HCT116 (cell line): Measurements from ENCODE around the gene TYW1. TPM values are rescaled to one million over a fixed set of nuclear protein-coding genes. Genes with fewer than 3 reads are reported as not detected.
"Not testable (repeated sequence)": the region's sequence is repeated elsewhere in the genome, so short reads cannot be mapped to it uniquely, and the experiment has no call there.

Experiments
- ATAC-seq: fragments of 200-7000 bp; cut with Tn5 transposase; 2 replicates; pipeline ENCODE4 v1.9.1; 2020; ENCODE audit warnings: mild to moderate bottlenecking, moderate library complexity
- Bru-seq: library from RNA; stranded (reverse); fragments of 400-500 nt; gene quantifications from one replicate; lab custom pipeline; 2021; lab: Mats Ljungman, UMichigan
- BruChase-seq, 2 experiments: library from RNA; stranded (reverse); fragments of 400-500 nt; gene quantifications; one replicate each; lab custom pipeline; 2021; lab: Mats Ljungman, UMichigan
- BruUV-seq: library from RNA; stranded (reverse); fragments of 400-500 nt; replicated peaks from 2 replicates; lab custom pipeline; 2021; lab: Mats Ljungman, UMichigan
- CTCF ChIA-PET: fragments of 300-600 bp; sonication (Branson Sonifier 250); formaldehyde crosslinking; loops from one replicate; lab custom pipeline; 2021; ENCODE audit warnings: antibody characterized with exemption; lab: Charles Lee
- POLR2A ChIA-PET: fragments of 300-600, 350-600 bp; sonication (Branson Sonifier 250); formaldehyde crosslinking; loops from one replicate; lab custom pipeline; 2021; ENCODE audit warnings: antibody characterized with exemption; lab: Charles Lee
- RAD21 ChIA-PET, 2 experiments: fragments of 300-600 bp; sonication (Branson Sonifier 250); formaldehyde crosslinking; loops; one replicate each; lab custom pipeline; 2023; ENCODE audit warnings: low total read pairs in 2 of 2; ENCODE audit not compliant: uncharacterized antibody in 2 of 2, unreplicated experiment in 2 of 2, low non-redundant PET in 1 of 2; lab: Charles Lee
- DNase-seq: peaks from one replicate; pipeline ENCODE4 v3.0.0-alpha.2; 2010; ENCODE audit warnings: low read depth, low spot score
- H2AFZ ChIP-seq: fragments of 200-600 bp; shearing (Covaris generic), sonication (generic); 2 replicates; pipeline ENCODE4 v1.6.1; 2017; ENCODE audit warnings: low read depth, mixed run types, mixed read lengths, antibody characterized with exemption, low read length; ENCODE audit not compliant: poor library complexity, severe bottlenecking
- H3K27ac ChIP-seq: 2 replicates; pipeline ENCODE4 v1.5.1; 2012; ENCODE audit warnings: low read depth, low read length
- H3K27me3 ChIP-seq: fragments of 200-600 bp; sonication (generic); 2 replicates; pipeline ENCODE4 v1.6.1; 2016; ENCODE audit warnings: mixed run types, low read length, mixed read lengths; ENCODE audit not compliant: insufficient read depth
- H3K36me3 ChIP-seq, 2 experiments: fragments of 200-500 bp in 1 of 2; fragments of 200-600 bp in 1 of 2; sonication (Bioruptor generic) in 1 of 2; sonication (generic) in 1 of 2; 2 replicates each; pipeline versions ENCODE4 v1.5.1 to v1.6.1; 2014 to 2016; ENCODE audit warnings: low read length in 2 of 2, inconsistent platforms in 1 of 2, mixed read lengths in 1 of 2, mixed run types in 1 of 2; ENCODE audit not compliant: insufficient read depth in 2 of 2, control insufficient read depth in 1 of 2
- H3K4me1 ChIP-seq, 2 experiments: fragments of 200-600 bp in 1 of 2; sonication (generic) in 1 of 2; 2 replicates each; pipeline versions ENCODE4 v1.5.1 to v1.6.1; 2012 to 2017; ENCODE audit warnings: low read length in 2 of 2, inconsistent platforms in 1 of 2, mild to moderate bottlenecking in 1 of 2, mixed read lengths in 1 of 2, mixed run types in 1 of 2, moderate library complexity in 1 of 2; ENCODE audit not compliant: insufficient read depth in 2 of 2, control insufficient read depth in 1 of 2
- H3K4me2 ChIP-seq: fragments of 200-600 bp; sonication (generic); 2 replicates; pipeline ENCODE4 v1.6.1; 2017; ENCODE audit warnings: mixed run types, low read length, mixed read lengths
- H3K4me3 ChIP-seq, 2 experiments: fragments of 200-600 bp in 1 of 2; sonication (generic) in 1 of 2; replicated peaks in 1 of 2; 2 replicates each; pipeline ENCODE4 v1.5.1; 2011 to 2016; ENCODE audit warnings: low read length in 2 of 2, control low read depth in 1 of 2, low read depth in 1 of 2, mild to moderate bottlenecking in 1 of 2, mixed read lengths in 1 of 2, mixed run types in 1 of 2
- H3K79me2 ChIP-seq: fragments of 200-600 bp; sonication (generic); 2 replicates; pipeline ENCODE4 v1.6.1; 2017; ENCODE audit warnings: mild to moderate bottlenecking, mixed run types, low read length, moderate library complexity, mixed read lengths; ENCODE audit not compliant: insufficient read depth
- H3K9ac ChIP-seq: fragments of 200-600 bp; sonication (generic); 2 replicates; pipeline ENCODE4 v1.6.1; 2016; ENCODE audit warnings: low read length, mixed read lengths
- H3K9me2 ChIP-seq: fragments of 200-600 bp; sonication (generic), shearing (Covaris generic); 2 replicates; pipeline ENCODE4 v1.6.1; 2017; ENCODE audit warnings: mixed run types, mild to moderate bottlenecking, moderate library complexity; ENCODE audit not compliant: insufficient read depth
- H3K9me3 ChIP-seq, 2 experiments: fragments of 200-500 bp in 1 of 2; fragments of 200-600 bp in 1 of 2; sonication (Bioruptor generic) in 1 of 2; sonication (generic) in 1 of 2; 2 replicates each; pipeline ENCODE4 v1.6.1; 2014 to 2017; ENCODE audit warnings: low read length in 2 of 2, mixed read lengths in 2 of 2, inconsistent platforms in 1 of 2, low read depth in 1 of 2, mild to moderate bottlenecking in 1 of 2, mixed run types in 1 of 2, moderate library complexity in 1 of 2; ENCODE audit not compliant: control insufficient read depth in 1 of 2, insufficient read depth in 1 of 2
- H4K20me1 ChIP-seq: fragments of 200-600 bp; sonication (generic), shearing (Covaris generic); 2 replicates; pipeline ENCODE4 v1.6.1; 2017; ENCODE audit warnings: mixed run types, mild to moderate bottlenecking, moderate library complexity; ENCODE audit not compliant: insufficient read depth
- ELF1 ChIP-seq: IDR thresholded peaks from 2 replicates; pipeline ENCODE4 v1.6.1; 2012; ENCODE audit warnings: low read depth, borderline replicate concordance
- POLR2A ChIP-seq: IDR thresholded peaks from 2 replicates; pipeline ENCODE4 v1.7.0; 2011; ENCODE audit warnings: borderline replicate concordance; ENCODE audit not compliant: insufficient read depth, insufficient read length; ENCODE audit errors: extremely low read depth
- POLR2AphosphoS5 ChIP-seq: IDR thresholded peaks from 2 replicates; pipeline ENCODE4 v1.6.1; 2011; ENCODE audit warnings: mild to moderate bottlenecking, low read depth, low read length, moderate library complexity
- SP1 ChIP-seq: IDR thresholded peaks from 2 replicates; pipeline ENCODE4 v1.6.1; 2012; ENCODE audit warnings: low read depth
- SRF ChIP-seq: IDR thresholded peaks from 2 replicates; pipeline ENCODE4 v1.6.1; 2012; ENCODE audit warnings: low read depth
- YY1 ChIP-seq: IDR thresholded peaks from 2 replicates; pipeline ENCODE4 v1.6.1; 2011; ENCODE audit warnings: low read length, low read depth, moderate library complexity, mild to moderate bottlenecking; ENCODE audit not compliant: insufficient replicate concordance; ENCODE audit errors: extremely low read depth
- intact Hi-C: fragments of 100-400 bp; cut with micrococcal nuclease; formaldehyde crosslinking; loops from 2 replicates; pipeline ENCODE4 v1.10.0; 2022
- long read RNA-seq: library from polyadenylated mRNA; unstranded; transcript quantifications from one replicate; pipeline ENCODE4 v2.0.0, GENCODE V29; 2021; ENCODE audit not compliant: unreplicated experiment
- polyA plus RNA-seq: library from polyadenylated mRNA; unstranded; fragments of >200 nt; gene quantifications from 2 replicates; pipeline ENCODE4 v1.2.1, GENCODE V29; 2012; ENCODE audit warnings: missing spikeins
- total RNA-seq: library from RNA; stranded (reverse); gene quantifications from one replicate; pipeline ENCODE4 v1.2.1, GENCODE V29; 2021; ENCODE audit not compliant: unreplicated experiment
- TF ChIP-seq, protein P1 (sequence below): IDR thresholded peaks from 2 replicates; pipeline ENCODE4 v1.6.1; 2011; ENCODE audit warnings: mild to moderate bottlenecking, low read length, moderate library complexity; ENCODE audit not compliant: insufficient replicate concordance; ENCODE audit errors: extremely low read depth

Gene TYW1, protein sequence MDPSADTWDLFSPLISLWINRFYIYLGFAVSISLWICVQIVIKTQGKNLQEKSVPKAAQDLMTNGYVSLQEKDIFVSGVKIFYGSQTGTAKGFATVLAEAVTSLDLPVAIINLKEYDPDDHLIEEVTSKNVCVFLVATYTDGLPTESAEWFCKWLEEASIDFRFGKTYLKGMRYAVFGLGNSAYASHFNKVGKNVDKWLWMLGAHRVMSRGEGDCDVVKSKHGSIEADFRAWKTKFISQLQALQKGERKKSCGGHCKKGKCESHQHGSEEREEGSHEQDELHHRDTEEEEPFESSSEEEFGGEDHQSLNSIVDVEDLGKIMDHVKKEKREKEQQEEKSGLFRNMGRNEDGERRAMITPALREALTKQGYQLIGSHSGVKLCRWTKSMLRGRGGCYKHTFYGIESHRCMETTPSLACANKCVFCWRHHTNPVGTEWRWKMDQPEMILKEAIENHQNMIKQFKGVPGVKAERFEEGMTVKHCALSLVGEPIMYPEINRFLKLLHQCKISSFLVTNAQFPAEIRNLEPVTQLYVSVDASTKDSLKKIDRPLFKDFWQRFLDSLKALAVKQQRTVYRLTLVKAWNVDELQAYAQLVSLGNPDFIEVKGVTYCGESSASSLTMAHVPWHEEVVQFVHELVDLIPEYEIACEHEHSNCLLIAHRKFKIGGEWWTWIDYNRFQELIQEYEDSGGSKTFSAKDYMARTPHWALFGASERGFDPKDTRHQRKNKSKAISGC
- 16.6 TPM for total RNA-seq
- polyA plus RNA-seq, result 8.9 and 9.6 TPM in 2 replicates
- percentile 68 among the genes with signal in this experiment for Bru-seq, nascent RNA
- BruChase-seq, experiment 1, labeled RNA remaining after a 6-hour chase, result percentile 56 among the genes with signal in this experiment
- BruChase-seq, experiment 2, labeled RNA remaining after a 2-hour chase, result percentile 58 among the genes with signal in this experiment
- long read RNA-seq, transcript TYW1-201 (16 exons, 3,348 nt), result major isoform, 23 of 42 reads
- long read RNA-seq, partial matches to known transcripts, result 11 of 42 reads
- long read RNA-seq, other reads (novel, unspliced or antisense), result 8 of 42 reads

DNA sequence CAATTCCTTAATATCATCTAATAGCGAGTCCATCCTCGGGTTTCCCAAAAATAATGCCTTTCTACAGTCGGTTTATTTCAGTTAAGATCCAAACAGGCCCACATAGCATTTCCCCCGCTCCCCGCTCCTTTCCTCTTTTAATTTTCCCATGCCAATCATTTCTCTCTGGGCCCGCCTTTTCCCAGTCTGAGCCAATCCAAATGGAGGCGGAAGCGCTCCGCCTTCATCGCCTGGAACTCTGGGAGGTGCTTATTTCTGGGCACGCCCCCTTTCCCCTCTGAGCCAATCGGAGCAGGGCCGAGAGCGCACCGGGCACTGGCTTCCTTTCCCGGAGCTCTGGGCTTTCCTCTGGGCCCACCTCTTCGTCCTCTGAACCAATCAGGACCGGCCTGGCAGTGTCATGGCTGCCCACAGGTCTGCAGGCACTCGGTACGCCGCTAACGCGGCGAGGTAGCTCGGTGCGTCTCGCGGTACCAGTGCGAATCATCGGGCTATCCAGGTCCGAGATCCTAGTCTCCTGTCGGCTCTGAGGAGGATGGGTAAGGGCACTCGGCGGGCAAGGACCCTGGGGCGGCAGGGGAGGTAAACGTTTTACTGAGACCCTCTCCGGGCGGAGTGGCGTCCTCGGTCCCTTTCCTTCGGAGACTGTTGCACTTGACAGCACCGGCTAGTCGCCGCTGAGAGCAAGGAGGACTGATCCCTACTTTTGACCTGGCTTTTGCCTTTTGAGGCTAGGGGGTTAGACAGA is at the start of gene TYW1:
TYW1 (plus strand) TSS at position 390 of the 748 bp plus-strand sequence; CDS start at position 536, 146 bp downstream.
- POLR2A ChIA-PET, H3K36me3 ChIP-seq, H3K4me1 ChIP-seq, BruUV-seq, CTCF ChIA-PET, H4K20me1 ChIP-seq, RAD21 ChIA-PET, H3K9me3 ChIP-seq, H3K9me2 ChIP-seq, H3K27me3 ChIP-seq: not testable (repeated sequence)
- peak within 1 kb of the TSS; percentile 57 for H3K27ac ChIP-seq
- TF ChIP-seq ELF1 (peak; percentile 65), SRF (peak; percentile 43; the same call in 1 of the 2 replicates), SP1 (peak; percentile 76), YY1 (peak; percentile 94), POLR2AphosphoS5 (peak; percentile 74), POLR2A (peak; percentile 44)
- TF ChIP-seq, protein P1, sequence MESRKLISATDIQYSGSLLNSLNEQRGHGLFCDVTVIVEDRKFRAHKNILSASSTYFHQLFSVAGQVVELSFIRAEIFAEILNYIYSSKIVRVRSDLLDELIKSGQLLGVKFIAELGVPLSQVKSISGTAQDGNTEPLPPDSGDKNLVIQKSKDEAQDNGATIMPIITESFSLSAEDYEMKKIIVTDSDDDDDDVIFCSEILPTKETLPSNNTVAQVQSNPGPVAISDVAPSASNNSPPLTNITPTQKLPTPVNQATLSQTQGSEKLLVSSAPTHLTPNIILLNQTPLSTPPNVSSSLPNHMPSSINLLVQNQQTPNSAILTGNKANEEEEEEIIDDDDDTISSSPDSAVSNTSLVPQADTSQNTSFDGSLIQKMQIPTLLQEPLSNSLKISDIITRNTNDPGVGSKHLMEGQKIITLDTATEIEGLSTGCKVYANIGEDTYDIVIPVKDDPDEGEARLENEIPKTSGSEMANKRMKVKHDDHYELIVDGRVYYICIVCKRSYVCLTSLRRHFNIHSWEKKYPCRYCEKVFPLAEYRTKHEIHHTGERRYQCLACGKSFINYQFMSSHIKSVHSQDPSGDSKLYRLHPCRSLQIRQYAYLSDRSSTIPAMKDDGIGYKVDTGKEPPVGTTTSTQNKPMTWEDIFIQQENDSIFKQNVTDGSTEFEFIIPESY, result peak; percentile 64
- intact Hi-C loops, result loop anchor here (10.0 kb wide), 1 partner anchor 972 kb away; no protein-coding TSS in a partner anchor
- peak within 1 kb of the TSS; percentile 78 for H3K9ac ChIP-seq
- DNase-seq (peak; percentile 95), ATAC-seq (peak; percentile 91)
- H3K79me2 ChIP-seq, result peaks cover 31% of the 10 kb centered on the region
- H3K4me2 ChIP-seq, result peak within 1 kb of the TSS; percentile 82
- H2AFZ ChIP-seq, result peak within 1 kb of the TSS; percentile 22
- H3K4me3 ChIP-seq, result peak within 1 kb of the TSS; percentile 87 to 91
